GM12874 (cell line): Measurements from ENCODE around the gene TUBGCP6.

ENCODE experiments used
- CTCF ChIP-seq: IDR thresholded peaks from 2 replicates; pipeline ENCODE4 v1.5.1; 2011; ENCODE audit warnings: low read depth, mild to moderate bottlenecking, control low read depth, low read length, moderate library complexity; ENCODE audit not compliant: insufficient read depth

The TUBGCP6 gene

GRCh38 chr22:50182176-50183081 lies 62.4 kb downstream of the TUBGCP6 start:
- no peak for TF ChIP-seq CTCF

- no peak for TF ChIP-seq CTCF
Measured at GRCh38 chr22:50180727-50181521, 63.9 kb downstream of the TUBGCP6 start.

- TF ChIP-seq CTCF, result no peak
Measured at GRCh38 chr22:50179937-50180726, 64.7 kb downstream of the TUBGCP6 start.

- no peak for TF ChIP-seq CTCF
Measured at GRCh38 chr22:50178871-50179869, 65.7 kb downstream of the TUBGCP6 start.

- no peak for TF ChIP-seq CTCF
Measured at GRCh38 chr22:50178471-50178864, 66.4 kb downstream of the TUBGCP6 start.

GRCh38 chr22:50177537-50178470 lies 67.0 kb downstream of the TUBGCP6 start:
- no peak for TF ChIP-seq CTCF
